K562 (cell line): ENCODE measurements around the gene TRIM71. TPM values are rescaled to one million over a fixed set of nuclear protein-coding genes. Genes with fewer than 3 reads are reported as not detected.

Source experiments
- ARHGAP35 ChIP-seq: fragments of 450-650 bp; IDR thresholded peaks from 2 replicates; pipeline ENCODE4 v1.6.1; 2018; ENCODE audit not compliant: partially characterized antibody
- FUS ChIP-seq: fragments of 200-400 bp; formaldehyde crosslinking; optimal IDR thresholded peaks from 2 replicates; pipeline ENCODE3; 2017; ENCODE audit warnings: low read depth, low read length
- HMGN3 ChIP-seq: IDR thresholded peaks from 2 replicates; pipeline ENCODE4 v1.6.1; 2011; ENCODE audit warnings: borderline replicate concordance, low read depth, mild to moderate bottlenecking, mixed read lengths, low read length; ENCODE audit not compliant: insufficient read length; ENCODE audit errors: extremely low read depth
- PCBP1 ChIP-seq: fragments of 200-400 bp; formaldehyde crosslinking; IDR thresholded peaks from 2 replicates; pipeline ENCODE4 v1.6.1; 2018; ENCODE audit warnings: mild to moderate bottlenecking, low read depth, low read length; ENCODE audit not compliant: poor library complexity, severe bottlenecking
- SAP30 ChIP-seq: fragments of 200-600 bp; sonication (generic); IDR thresholded peaks from 2 replicates; pipeline ENCODE4 v1.6.1; 2012; ENCODE audit warnings: borderline replicate concordance, low read depth, mild to moderate bottlenecking, moderate library complexity, low read length, control low read depth, inconsistent platforms; ENCODE audit not compliant: insufficient read depth, poor library complexity, severe bottlenecking
- ZNF174 ChIP-seq: fragments of 250-450 bp; sonication (Bioruptor Pico); IDR thresholded peaks from 2 replicates; pipeline ENCODE4 v1.4.0; 2020; ENCODE audit warnings: mild to moderate bottlenecking
- ZNF175 ChIP-seq: fragments of 200-800 bp; sonication (Bioruptor generic); IDR thresholded peaks from 2 replicates; pipeline ENCODE4 v1.6.1; 2016; ENCODE audit warnings: low read depth, mild to moderate bottlenecking, missing genetic modification characterization, missing compliant biosample characterization
- ZNF583 ChIP-seq: fragments of 250-450 bp; sonication (Bioruptor Pico); IDR thresholded peaks from 2 replicates; pipeline ENCODE4 v1.4.0; 2020
- polyA plus RNA-seq, 8 experiments: library from polyadenylated mRNA; depleted of rRNA in 4 of 8; stranded (reverse) in 5 of 8; unstranded in 3 of 8; fragments of >200 nt; fragmentation: Nextera tagmentation in 2 of 8; fragmentation: Illumina TruSeq in 1 of 8; extraction: Ambion mirVana in 2 of 8; extraction: Trizol in 1 of 8; gene quantifications; 2 replicates each; pipeline versions ENCODE4 v1.2.1 to v1.2.3, GENCODE V29; 2011 to 2014; ENCODE audit warnings: inconsistent platforms in 1 of 8, missing spikeins in 1 of 8
- total RNA-seq, 7 experiments: library from RNA; depleted of rRNA in 6 of 7; stranded (reverse); fragments of >200 nt in 6 of 7; fragmentation: Illumina TruSeq in 2 of 7; extraction: Trizol in 2 of 7; gene quantifications; 2 replicates each; pipeline versions ENCODE4 v1.2.1 to v1.2.3, GENCODE V29; 2011 to 2021; ENCODE audit warnings: low replicate concordance in 1 of 7
- TF ChIP-seq, protein P1 (sequence below): fragments of 450-650 bp; IDR thresholded peaks from 2 replicates; pipeline ENCODE4 v1.7.0; 2016; ENCODE audit warnings: borderline replicate concordance
- TF ChIP-seq, protein P2 (sequence below): fragments of 250-450 bp; sonication (Bioruptor Pico); IDR thresholded peaks from 2 replicates; pipeline ENCODE4 v1.6.1; 2021; ENCODE audit warnings: mild to moderate bottlenecking
- TF ChIP-seq, protein P3 (sequence below), 2 experiments: IDR thresholded peaks; 2 replicates each; pipeline ENCODE4 v1.6.1; 2011; ENCODE audit warnings: borderline replicate concordance in 1 of 2, control low read depth in 1 of 2, low read depth in 1 of 2, low read length in 1 of 2, mild to moderate bottlenecking in 1 of 2, mixed read lengths in 1 of 2, moderate library complexity in 1 of 2; ENCODE audit not compliant: insufficient read depth in 1 of 2, insufficient read length in 1 of 2, poor library complexity in 1 of 2, severe bottlenecking in 1 of 2; ENCODE audit errors: extremely low read depth in 1 of 2
- TF ChIP-seq, protein P4 (sequence below), 2 experiments: fragments of 450-650 bp in 1 of 2; IDR thresholded peaks; 2 replicates each; pipeline ENCODE4 v1.6.1; 2011 to 2017; ENCODE audit warnings: low read depth in 2 of 2, antibody characterized with exemption in 1 of 2, borderline replicate concordance in 1 of 2, low read length in 1 of 2, mild to moderate bottlenecking in 1 of 2, mixed read lengths in 1 of 2; ENCODE audit not compliant: control insufficient read depth in 1 of 2

TRIM71 gene
- total and polyA plus RNA-seq, 9 of the 15 experiments (the other 6 are each of a cell fraction or from before 2014, with no cell fraction given), result 0.04 to 0.11 TPM; not detected in 7

DNA sequence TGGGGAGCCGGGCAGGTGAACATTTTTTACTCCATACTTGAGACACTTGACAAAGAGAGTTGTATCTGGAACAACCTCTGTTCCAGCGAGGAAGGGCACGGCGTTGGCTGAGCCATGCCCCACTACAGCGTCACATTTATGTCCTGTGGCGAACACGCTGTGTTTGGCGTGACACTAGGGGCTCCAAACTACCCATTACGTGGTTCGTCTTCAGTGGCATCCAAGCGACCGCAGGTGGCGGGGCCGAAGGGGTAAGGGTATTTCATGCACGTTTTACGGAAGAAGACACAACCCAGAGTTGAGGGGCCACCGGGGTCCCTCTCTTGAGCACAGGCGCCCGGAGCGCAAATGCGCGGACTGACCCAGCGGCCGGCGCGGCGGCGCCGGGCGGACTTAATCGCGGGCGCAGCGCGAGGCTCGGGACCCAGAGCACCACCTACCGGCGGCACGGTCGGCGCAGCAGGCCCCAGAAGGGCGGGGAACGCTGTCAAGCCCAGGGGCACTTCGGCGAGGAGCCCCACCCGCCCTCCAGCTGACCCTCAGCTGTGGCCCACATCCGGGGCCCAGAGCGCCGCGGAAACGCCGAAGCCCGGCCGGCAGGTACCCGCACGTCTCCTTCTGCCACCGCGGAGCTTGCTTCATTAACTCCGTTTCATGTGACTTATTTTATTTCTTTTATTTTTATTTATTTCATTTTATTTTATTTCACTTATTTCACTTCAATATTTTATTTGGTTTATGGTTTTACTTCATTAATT is 36.4 kb upstream of the TRIM71 start (continued):
- TF ChIP-seq, protein P1, sequence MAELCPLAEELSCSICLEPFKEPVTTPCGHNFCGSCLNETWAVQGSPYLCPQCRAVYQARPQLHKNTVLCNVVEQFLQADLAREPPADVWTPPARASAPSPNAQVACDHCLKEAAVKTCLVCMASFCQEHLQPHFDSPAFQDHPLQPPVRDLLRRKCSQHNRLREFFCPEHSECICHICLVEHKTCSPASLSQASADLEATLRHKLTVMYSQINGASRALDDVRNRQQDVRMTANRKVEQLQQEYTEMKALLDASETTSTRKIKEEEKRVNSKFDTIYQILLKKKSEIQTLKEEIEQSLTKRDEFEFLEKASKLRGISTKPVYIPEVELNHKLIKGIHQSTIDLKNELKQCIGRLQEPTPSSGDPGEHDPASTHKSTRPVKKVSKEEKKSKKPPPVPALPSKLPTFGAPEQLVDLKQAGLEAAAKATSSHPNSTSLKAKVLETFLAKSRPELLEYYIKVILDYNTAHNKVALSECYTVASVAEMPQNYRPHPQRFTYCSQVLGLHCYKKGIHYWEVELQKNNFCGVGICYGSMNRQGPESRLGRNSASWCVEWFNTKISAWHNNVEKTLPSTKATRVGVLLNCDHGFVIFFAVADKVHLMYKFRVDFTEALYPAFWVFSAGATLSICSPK, result no peak
- TF ChIP-seq, protein P2, sequence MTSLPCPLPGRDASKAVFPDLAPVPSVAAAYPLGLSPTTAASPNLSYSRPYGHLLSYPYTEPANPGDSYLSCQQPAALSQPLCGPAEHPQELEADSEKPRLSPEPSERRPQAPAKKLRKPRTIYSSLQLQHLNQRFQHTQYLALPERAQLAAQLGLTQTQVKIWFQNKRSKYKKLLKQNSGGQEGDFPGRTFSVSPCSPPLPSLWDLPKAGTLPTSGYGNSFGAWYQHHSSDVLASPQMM, result no peak
- TF ChIP-seq PCBP1, result peak; percentile 89
- TF ChIP-seq FUS, result peak; percentile 66
- TF ChIP-seq ZNF174, result no peak
- TF ChIP-seq, protein P3, sequence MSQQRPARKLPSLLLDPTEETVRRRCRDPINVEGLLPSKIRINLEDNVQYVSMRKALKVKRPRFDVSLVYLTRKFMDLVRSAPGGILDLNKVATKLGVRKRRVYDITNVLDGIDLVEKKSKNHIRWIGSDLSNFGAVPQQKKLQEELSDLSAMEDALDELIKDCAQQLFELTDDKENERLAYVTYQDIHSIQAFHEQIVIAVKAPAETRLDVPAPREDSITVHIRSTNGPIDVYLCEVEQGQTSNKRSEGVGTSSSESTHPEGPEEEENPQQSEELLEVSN (IDR thresholded peaks at IDR 0.05; ENCODE audit: borderline replicate concordance in 1 of 2, extremely low read depth in 1 of 2, insufficient read depth in 1 of 2, insufficient read length in 1 of 2, low read depth in 1 of 2, low read length in 1 of 2, poor library complexity in 1 of 2, severe bottlenecking in 1 of 2), result peak; percentile 69 to 90
- no peak for TF ChIP-seq ZNF583 (CRISPR knock-in tag)
- no peak for TF ChIP-seq SAP30
- no peak for TF ChIP-seq ZNF175 (CRISPR knock-in tag)
- TF ChIP-seq HMGN3, result peak; percentile 77
- TF ChIP-seq ARHGAP35, result no peak
- TF ChIP-seq, protein P4, sequence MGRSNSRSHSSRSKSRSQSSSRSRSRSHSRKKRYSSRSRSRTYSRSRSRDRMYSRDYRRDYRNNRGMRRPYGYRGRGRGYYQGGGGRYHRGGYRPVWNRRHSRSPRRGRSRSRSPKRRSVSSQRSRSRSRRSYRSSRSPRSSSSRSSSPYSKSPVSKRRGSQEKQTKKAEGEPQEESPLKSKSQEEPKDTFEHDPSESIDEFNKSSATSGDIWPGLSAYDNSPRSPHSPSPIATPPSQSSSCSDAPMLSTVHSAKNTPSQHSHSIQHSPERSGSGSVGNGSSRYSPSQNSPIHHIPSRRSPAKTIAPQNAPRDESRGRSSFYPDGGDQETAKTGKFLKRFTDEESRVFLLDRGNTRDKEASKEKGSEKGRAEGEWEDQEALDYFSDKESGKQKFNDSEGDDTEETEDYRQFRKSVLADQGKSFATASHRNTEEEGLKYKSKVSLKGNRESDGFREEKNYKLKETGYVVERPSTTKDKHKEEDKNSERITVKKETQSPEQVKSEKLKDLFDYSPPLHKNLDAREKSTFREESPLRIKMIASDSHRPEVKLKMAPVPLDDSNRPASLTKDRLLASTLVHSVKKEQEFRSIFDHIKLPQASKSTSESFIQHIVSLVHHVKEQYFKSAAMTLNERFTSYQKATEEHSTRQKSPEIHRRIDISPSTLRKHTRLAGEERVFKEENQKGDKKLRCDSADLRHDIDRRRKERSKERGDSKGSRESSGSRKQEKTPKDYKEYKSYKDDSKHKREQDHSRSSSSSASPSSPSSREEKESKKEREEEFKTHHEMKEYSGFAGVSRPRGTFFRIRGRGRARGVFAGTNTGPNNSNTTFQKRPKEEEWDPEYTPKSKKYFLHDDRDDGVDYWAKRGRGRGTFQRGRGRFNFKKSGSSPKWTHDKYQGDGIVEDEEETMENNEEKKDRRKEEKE (IDR thresholded peaks at IDR 0.05; ENCODE audit: borderline replicate concordance in 1 of 2, control insufficient read depth in 1 of 2, low read depth in 2 of 2, low read length in 1 of 2), result no peak
